ENCODE results near the gene SPEN. TPM values are rescaled to one million over a fixed set of nuclear protein-coding genes. Genes with fewer than 3 reads are reported as not detected.

Gene SPEN
- total and polyA plus RNA-seq, 9 of the 15 experiments (the other 6 are each of a cell fraction or from before 2014, with no cell fraction given), result 5.7 to 87.5 (median 27.2) TPM

DNA sequence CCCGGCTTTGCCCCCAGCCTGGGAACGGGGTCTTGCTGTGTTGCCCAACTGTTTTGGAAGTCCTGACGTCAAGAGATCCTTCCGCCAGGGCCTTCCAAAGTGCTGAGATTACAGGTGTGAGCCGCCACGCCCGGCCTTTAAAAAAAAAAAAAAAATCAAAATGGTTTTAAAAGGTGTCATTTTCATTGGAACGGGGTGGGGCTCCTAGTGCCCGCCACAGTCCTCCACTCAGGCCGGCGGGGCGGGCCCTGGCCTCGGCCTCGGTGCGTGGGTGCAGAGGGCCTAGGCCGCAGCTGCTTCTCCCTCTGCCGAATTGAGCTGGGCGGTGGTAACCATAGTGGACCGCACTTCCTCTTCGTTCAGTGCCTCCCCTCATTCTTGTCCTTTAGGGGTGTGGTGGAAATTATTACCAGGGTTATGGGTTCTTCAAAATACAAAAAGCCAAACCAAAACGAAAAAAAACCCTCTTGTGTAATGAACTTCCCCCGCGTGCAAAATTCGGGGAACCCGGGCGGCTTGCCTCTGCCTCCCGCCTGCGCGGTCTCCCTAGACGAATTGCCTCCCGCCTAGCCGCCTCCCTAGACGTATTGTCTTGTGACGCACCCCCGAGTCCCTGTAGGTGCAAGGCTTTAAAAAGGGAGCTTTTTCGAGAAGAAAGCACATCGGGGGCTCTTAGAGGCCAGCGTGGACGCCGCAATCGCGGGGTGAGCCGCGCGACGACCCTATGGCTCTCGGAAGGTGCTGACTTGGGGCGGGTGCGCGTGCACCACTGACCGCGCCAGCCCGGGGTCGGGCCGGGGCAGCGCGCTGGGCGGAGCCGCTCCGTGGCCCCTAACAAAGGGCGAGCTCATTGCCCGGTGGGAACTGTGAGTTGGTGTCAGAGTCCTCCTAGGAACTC lies 10.5 kb upstream of the SPEN start (continued):
- no peak for TF ChIP-seq RBBP5 (IDR thresholded peaks at IDR 0.05; ENCODE audit: borderline replicate concordance, insufficient read depth, low read length, poor library complexity, severe bottlenecking)
- no peak for TF ChIP-seq ZNF143 (CRISPR knock-in tag; IDR thresholded peaks at IDR 0.05)
- TF ChIP-seq, protein P1, sequence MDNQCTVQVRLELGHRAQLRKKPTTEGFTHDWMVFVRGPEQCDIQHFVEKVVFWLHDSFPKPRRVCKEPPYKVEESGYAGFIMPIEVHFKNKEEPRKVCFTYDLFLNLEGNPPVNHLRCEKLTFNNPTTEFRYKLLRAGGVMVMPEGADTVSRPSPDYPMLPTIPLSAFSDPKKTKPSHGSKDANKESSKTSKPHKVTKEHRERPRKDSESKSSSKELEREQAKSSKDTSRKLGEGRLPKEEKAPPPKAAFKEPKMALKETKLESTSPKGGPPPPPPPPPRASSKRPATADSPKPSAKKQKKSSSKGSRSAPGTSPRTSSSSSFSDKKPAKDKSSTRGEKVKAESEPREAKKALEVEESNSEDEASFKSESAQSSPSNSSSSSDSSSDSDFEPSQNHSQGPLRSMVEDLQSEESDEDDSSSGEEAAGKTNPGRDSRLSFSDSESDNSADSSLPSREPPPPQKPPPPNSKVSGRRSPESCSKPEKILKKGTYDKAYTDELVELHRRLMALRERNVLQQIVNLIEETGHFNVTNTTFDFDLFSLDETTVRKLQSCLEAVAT (IDR thresholded peaks at IDR 0.05), result peak in 1 of 2 experiments; percentile 91; a peak in 2 of 4 replicates
- no peak for TF ChIP-seq MAZ (CRISPR knock-in tag; conservative IDR thresholded peaks at IDR 0.05 in 1 of 2, IDR thresholded peaks at IDR 0.05 in 1 of 2)
- no peak for TF ChIP-seq TSC22D4 (tag; IDR thresholded peaks at IDR 0.05)
- TF ChIP-seq, protein P2, sequence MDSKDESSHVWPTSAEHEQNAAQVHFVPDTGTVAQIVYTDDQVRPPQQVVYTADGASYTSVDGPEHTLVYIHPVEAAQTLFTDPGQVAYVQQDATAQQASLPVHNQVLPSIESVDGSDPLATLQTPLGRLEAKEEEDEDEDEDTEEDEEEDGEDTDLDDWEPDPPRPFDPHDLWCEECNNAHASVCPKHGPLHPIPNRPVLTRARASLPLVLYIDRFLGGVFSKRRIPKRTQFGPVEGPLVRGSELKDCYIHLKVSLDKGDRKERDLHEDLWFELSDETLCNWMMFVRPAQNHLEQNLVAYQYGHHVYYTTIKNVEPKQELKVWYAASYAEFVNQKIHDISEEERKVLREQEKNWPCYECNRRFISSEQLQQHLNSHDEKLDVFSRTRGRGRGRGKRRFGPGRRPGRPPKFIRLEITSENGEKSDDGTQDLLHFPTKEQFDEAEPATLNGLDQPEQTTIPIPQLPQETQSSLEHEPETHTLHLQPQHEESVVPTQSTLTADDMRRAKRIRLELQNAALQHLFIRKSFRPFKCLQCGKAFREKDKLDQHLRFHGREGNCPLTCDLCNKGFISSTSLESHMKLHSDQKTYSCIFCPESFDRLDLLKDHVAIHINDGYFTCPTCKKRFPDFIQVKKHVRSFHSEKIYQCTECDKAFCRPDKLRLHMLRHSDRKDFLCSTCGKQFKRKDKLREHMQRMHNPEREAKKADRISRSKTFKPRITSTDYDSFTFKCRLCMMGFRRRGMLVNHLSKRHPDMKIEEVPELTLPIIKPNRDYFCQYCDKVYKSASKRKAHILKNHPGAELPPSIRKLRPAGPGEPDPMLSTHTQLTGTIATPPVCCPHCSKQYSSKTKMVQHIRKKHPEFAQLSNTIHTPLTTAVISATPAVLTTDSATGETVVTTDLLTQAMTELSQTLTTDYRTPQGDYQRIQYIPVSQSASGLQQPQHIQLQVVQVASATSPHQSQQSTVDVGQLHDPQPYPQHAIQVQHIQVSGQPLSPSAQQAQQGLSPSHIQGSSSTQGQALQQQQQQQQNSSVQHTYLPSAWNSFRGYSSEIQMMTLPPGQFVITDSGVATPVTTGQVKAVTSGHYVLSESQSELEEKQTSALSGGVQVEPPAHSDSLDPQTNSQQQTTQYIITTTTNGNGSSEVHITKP (IDR thresholded peaks at IDR 0.05; ENCODE audit: partially characterized antibody), result peak; percentile 4
- no peak for TF ChIP-seq MXI1 (IDR thresholded peaks at IDR 0.05; ENCODE audit: low read depth, low read length)
- no peak for TF ChIP-seq NCOA1 (IDR thresholded peaks at IDR 0.05; ENCODE audit: low read depth)
- no peak for TF ChIP-seq PCBP2 (IDR thresholded peaks at IDR 0.05; ENCODE audit: low read depth, low read length, poor library complexity, severe bottlenecking)

All from K562 (cell line).